Measurements from ENCODE around the gene CAPN13. TPM values are rescaled to one million over a fixed set of nuclear protein-coding genes. Genes with fewer than 3 reads are reported as not detected.

Gene CAPN13
- total and polyA plus RNA-seq, 2 donors (not counting 1 experiment from before 2014, with no cell fraction given), result not detected

DNA sequence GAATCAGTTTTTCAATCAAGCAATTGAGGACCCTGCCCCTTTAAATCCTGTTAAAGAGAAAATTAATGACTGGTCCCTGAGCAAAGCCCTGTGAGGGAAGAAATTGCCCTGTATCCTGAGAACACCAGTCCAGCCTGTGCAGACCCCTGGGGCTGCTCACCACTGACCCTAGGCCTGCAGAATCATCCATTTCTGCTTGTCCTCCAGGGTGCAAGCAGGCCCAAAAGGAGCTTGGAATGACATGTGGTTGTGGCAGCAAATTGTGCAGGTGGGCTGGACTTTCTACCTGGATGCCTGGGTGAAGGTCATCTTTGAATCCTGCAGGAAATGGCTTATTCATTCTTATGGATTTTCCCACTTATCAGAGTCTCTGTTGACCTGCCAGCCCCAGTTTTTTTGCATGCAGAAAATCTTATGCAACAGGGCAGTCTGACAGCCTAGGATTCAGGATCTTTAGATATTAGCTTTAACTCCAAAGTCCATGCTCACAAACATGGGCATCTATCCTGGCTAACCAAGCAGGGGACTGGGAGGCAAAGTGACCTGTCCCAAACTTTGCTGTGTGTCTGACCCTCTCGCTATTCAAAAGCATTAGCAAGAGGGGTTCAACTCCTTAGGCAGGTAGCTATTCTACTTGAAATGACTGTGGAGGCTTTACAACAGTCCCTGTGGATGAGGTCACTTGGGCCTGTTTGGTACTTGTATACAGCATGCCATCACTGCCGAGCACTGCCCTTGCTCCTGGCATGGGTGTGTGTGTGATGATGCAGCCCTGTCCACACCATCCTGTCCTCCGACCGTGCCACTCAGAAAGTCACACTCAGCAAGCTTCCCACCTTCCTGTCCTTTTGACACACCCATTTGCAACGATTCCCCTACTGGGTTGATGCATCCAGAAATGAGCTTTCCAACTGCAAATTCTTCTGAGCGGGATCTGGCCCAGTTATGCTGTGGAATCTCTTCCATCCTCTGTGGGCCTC, 85.3 kb downstream of the CAPN13 start:
- ChIA-PET POLR2A (no interaction called here), CTCF (interaction anchor here (1.6 to 3.7 kb wide), 4 partner anchors 11 to 802 kb away, joined by 3 to 23 read pairs (median 4); no protein-coding TSS in a partner anchor)
- H3K27me3 Mint-ChIP-seq, result peaks cover 19% of the 10 kb centered on the region
- H3K4me3 Mint-ChIP-seq, result no peak overlapping the region
- Histone ChIP-seq H3K27ac (ENCODE audit: low read length in 2 of 2) (no peak overlapping the region), H3K36me3 (replicated peaks in 1 of 2; ENCODE audit: control extremely low read depth in 1 of 2, control insufficient read depth in 1 of 2, extremely low read depth in 1 of 2, insufficient read depth in 2 of 2, low read length in 1 of 2) (no peaks in the 10 kb centered on the region), H2AFZ (ENCODE audit: insufficient read depth, low read depth, low read length, poor library complexity, severe bottlenecking) (no peak overlapping the region), H3K27me3 (replicated peaks in 1 of 4; ENCODE audit: control extremely low read depth in 1 of 4, control insufficient read depth in 3 of 4, insufficient read depth in 4 of 4, low read length in 3 of 4) (peaks cover 0 to 22% (median 11%) of the 10 kb centered on the region in 4 experiments), H4K20me1 (ENCODE audit: control insufficient read depth, insufficient read depth, low read length, poor library complexity, severe bottlenecking) (no peaks in the 10 kb centered on the region), H3K79me2 (ENCODE audit: control insufficient read depth, insufficient read depth, low read length) (no peaks in the 10 kb centered on the region), H3K9ac (ENCODE audit: low read length) (no peak overlapping the region), H3K9me3 (ENCODE audit: control extremely low read depth in 1 of 3, control insufficient read depth in 2 of 3, insufficient read depth in 1 of 3, low read length in 2 of 3) (no peaks in the 10 kb centered on the region), H3K4me3 (ENCODE audit: control extremely low read depth in 1 of 5, extremely low read depth in 1 of 5, insufficient read depth in 1 of 5, low read depth in 2 of 5, low read length in 4 of 5) (no peak overlapping the region), H3K4me2 (replicated peaks; ENCODE audit: low read depth, low read length, poor library complexity, severe bottlenecking) (no peak overlapping the region), H3K4me1 (ENCODE audit: control insufficient read depth in 2 of 2, insufficient read depth in 2 of 2, low read length in 2 of 2) (no peaks in the 10 kb centered on the region)
- intact Hi-C loops (cut with micrococcal nuclease), result no loop called here
- TF ChIP-seq, protein P1, sequence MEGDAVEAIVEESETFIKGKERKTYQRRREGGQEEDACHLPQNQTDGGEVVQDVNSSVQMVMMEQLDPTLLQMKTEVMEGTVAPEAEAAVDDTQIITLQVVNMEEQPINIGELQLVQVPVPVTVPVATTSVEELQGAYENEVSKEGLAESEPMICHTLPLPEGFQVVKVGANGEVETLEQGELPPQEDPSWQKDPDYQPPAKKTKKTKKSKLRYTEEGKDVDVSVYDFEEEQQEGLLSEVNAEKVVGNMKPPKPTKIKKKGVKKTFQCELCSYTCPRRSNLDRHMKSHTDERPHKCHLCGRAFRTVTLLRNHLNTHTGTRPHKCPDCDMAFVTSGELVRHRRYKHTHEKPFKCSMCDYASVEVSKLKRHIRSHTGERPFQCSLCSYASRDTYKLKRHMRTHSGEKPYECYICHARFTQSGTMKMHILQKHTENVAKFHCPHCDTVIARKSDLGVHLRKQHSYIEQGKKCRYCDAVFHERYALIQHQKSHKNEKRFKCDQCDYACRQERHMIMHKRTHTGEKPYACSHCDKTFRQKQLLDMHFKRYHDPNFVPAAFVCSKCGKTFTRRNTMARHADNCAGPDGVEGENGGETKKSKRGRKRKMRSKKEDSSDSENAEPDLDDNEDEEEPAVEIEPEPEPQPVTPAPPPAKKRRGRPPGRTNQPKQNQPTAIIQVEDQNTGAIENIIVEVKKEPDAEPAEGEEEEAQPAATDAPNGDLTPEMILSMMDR (IDR thresholded peaks at IDR 0.05), result no peak
- TF ChIP-seq EZH2 (IDR thresholded peaks at IDR 0.05; ENCODE audit: borderline replicate concordance, insufficient read depth, low read depth, low read length, poor library complexity, severe bottlenecking), result no peak
- H3K27ac Mint-ChIP-seq, result no peak overlapping the region
- DNase-seq (no peak), ATAC-seq (ENCODE audit: low read depth) (no peak)
- H3K9me3 Mint-ChIP-seq (ENCODE audit: insufficient read depth), result no peaks in the 10 kb centered on the region
- WGBS (ENCODE audit: insufficient coverage), result 75% methylated on average over 2 of the region's 6 CpGs
- no peaks in the 10 kb centered on the region for H3K4me1 Mint-ChIP-seq

DNA sequence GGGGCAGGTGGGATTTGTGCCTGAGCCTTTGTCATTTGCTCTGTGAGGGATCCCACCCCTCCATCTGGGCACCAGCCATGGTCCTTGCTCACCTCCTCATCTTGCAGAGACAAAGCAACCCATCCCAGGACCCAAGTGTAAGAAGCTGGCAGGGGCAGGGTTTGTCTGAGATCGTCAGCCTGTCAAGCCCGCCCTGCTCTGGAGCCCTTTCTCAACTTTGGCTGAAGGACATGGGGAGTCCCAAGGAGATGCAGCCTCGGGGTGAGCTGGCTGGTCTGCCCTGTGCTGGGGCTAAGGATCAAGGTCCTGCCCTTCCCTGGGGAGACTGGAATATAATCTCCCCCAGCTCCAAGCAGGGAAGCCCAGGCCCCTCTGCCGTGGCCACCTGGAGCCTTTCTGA, 86.0 kb downstream of the CAPN13 start:
- WGBS (ENCODE audit: insufficient coverage), result 85% methylated on average over 4 of the region's 4 CpGs
- H3K9me3 Mint-ChIP-seq (ENCODE audit: insufficient read depth), result no peaks in the 10 kb centered on the region
- TF ChIP-seq EZH2 (IDR thresholded peaks at IDR 0.05; ENCODE audit: borderline replicate concordance, insufficient read depth, low read depth, low read length, poor library complexity, severe bottlenecking), result no peak
- TF ChIP-seq, protein P1 (IDR thresholded peaks at IDR 0.05), result no peak
- no peak overlapping the region for H3K9ac ChIP-seq (ENCODE audit: low read length)
- DNase-seq (no peak), ATAC-seq (ENCODE audit: low read depth) (no peak)
- no peaks in the 10 kb centered on the region for H4K20me1 ChIP-seq (ENCODE audit: control insufficient read depth, insufficient read depth, low read length, poor library complexity, severe bottlenecking)
- peaks cover 0 to 22% (median 11%) of the 10 kb centered on the region in 4 experiments for H3K27me3 ChIP-seq (replicated peaks in 1 of 4; ENCODE audit: control extremely low read depth in 1 of 4, control insufficient read depth in 3 of 4, insufficient read depth in 4 of 4, low read length in 3 of 4)
- no peak overlapping the region for H3K4me3 ChIP-seq (ENCODE audit: control extremely low read depth in 1 of 5, extremely low read depth in 1 of 5, insufficient read depth in 1 of 5, low read depth in 2 of 5, low read length in 4 of 5)
- no peaks in the 10 kb centered on the region for H3K36me3 ChIP-seq (replicated peaks in 1 of 2; ENCODE audit: control extremely low read depth in 1 of 2, control insufficient read depth in 1 of 2, extremely low read depth in 1 of 2, insufficient read depth in 2 of 2, low read length in 1 of 2)
- H3K27me3 Mint-ChIP-seq, result peaks cover 17% of the 10 kb centered on the region
- ChIA-PET POLR2A (no interaction called here), CTCF (interaction anchor here (1.6 to 3.7 kb wide), 3 partner anchors 10 to 612 kb away, joined by 3 to 23 read pairs (median 4); no protein-coding TSS in a partner anchor)
- H3K27ac ChIP-seq (ENCODE audit: low read length in 2 of 2), result no peak overlapping the region
- no peaks in the 10 kb centered on the region for H3K4me1 Mint-ChIP-seq
- no peak overlapping the region for H2AFZ ChIP-seq (ENCODE audit: insufficient read depth, low read depth, low read length, poor library complexity, severe bottlenecking)
- H3K4me3 Mint-ChIP-seq, result no peak overlapping the region
- no peaks in the 10 kb centered on the region for H3K4me1 ChIP-seq (ENCODE audit: control insufficient read depth in 2 of 2, insufficient read depth in 2 of 2, low read length in 2 of 2)
- no peaks in the 10 kb centered on the region for H3K9me3 ChIP-seq (ENCODE audit: control extremely low read depth in 1 of 3, control insufficient read depth in 2 of 3, insufficient read depth in 1 of 3, low read length in 2 of 3)
- H3K27ac Mint-ChIP-seq, result no peak overlapping the region
- no peaks in the 10 kb centered on the region for H3K79me2 ChIP-seq (ENCODE audit: control insufficient read depth, insufficient read depth, low read length)
- H3K4me2 ChIP-seq (replicated peaks; ENCODE audit: low read depth, low read length, poor library complexity, severe bottlenecking), result no peak overlapping the region
- intact Hi-C loops (cut with micrococcal nuclease), result no loop called here
